ENCODE results near the gene SPATA6L. TPM values are rescaled to one million over a fixed set of nuclear protein-coding genes. Genes with fewer than 3 reads are reported as not detected.
A peak's percentile ranks its signal among the peaks of the same experiment; 100 is the strongest.

SPATA6L gene
- total RNA-seq, 1 donor from 2014 or later, result 3.7 TPM

DNA sequence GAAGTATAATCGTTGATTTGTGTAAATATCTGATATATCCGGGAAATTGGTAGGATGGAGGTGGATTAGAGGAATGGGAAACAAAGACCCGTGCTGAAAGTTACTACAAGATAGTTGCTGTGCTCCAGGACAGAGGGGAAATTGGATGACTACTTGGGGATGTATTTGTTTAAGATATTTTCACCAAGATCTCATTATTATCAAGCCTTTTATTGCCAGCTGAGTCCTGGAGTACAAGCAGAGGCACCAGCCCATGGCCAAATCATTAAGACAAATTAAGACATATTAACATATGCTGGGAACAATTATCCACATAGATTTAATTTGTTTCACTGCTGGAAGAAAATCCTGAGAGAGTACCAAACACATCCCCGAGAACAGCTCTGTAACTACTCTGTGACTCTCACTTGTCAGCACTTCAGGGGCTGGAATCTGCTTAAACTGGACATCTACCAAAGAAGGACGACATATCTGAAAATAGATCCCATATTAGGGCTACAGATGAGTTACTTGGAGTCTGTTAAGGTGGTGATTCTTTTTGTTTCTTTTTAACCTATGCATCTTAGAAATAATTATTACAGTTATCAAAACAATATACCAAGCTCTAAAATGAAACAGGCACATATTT, 107.8 kb downstream of the SPATA6L start:
- ATAC-seq (no peak), DNase-seq (ENCODE audit: low spot score) (no peak)

DNA sequence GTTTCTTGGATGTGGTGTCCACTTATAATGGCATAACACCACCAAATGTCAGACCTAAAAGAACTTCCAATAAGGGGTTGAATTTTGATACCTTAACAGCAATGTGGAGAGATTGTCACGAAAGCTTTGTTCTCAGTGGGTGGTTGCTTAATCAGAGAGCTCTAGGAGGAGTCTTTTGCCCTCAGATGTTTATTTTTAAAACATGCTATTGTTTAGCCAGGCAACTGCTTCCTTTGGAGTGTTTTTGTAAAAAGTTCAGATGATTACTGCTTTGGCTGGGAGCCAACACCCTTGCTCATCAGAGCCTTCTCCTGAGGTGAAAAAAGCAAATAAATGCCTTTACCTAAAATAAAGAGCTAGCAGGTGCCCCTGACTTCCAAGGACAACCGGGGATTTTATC, 111.0 kb downstream of the SPATA6L start:
- no peak for DNase-seq (ENCODE audit: low spot score)
- no peak for ATAC-seq

DNA sequence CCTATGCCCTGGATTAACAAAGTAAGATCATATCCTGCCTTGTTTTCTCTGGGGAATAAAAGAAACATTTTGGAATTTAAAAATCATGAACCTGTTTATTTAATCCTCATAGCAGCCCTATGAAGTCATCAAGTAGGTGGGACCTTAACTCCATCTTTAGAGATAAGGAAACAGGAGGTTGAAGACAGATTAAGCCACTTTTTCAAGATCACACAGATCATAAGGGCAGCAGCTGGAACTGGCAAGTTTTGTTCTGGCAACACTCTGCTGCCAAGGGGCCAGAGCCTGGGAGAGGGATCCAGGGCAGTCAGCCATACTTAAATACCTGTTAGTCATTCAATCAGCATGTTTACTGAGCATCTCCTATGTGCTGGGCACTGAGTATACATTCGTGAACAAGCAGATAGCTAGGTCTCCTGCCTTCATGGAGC, 112.3 kb downstream of the SPATA6L start:
- ATAC-seq, result no peak
- DNase-seq (ENCODE audit: low spot score), result no peak

DNA sequence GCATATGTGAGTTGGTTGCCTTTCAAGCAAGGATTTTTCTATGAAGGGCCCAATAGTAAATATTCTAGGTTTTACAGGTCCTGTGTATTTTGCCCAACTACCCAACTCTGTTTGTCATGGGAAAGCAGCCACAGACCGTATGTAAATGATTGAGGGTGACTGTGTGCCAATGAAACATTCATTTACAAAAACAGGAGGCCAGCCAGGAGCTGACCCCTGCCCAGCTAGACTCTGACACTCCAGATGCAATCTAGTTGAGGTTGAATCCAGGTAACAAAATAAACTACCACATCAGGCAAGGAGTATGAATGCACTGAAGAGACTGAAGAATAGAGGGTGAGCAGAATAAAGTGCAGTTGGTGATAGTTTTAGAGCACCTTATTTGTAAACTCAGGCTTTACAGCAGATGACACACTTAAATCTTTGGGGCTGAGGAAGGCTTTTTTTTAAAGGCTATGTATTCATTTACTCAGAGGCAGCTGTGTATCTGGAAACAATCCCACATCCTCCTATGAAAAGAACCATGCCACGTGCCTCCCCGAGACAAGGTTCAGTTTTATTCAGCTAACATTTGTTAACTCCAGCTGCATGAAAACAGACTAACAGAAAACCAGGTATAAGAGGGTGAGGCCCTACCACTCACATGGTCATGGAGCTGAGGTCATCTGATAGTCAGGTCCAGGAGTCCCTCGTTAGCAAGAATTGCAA, 115.3 kb downstream of the SPATA6L start:
- DNase-seq (ENCODE audit: low spot score) (peak; percentile 71), ATAC-seq (peak; percentile 76)

DNA sequence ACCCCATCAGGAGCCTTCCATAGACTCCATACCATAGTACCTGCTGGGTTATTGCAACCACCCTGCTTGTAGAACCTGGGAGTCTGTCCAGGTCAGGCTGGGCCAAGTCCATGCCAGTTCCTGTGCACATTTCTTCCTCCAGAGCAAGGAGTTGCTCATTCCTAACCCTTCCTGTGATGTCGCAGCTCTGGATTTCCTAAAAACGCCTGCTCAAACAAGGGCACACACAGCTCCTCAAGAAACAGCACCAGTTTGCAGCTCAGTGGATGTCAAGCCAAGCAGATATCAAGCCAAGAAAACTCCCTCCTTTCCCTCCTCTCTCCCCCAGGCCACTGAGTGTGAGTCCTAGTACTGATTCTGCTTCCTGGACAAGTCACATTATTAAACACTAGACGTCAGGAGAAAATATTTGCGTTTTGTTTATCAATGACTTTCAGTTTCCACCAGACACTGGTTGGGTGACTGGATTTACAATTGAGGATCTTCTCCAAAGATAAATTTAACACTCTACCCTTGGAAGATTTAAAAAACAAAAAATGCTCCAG, 116.5 kb downstream of the SPATA6L start:
- ATAC-seq (peak; percentile 52), DNase-seq (ENCODE audit: low spot score) (no peak)

DNA sequence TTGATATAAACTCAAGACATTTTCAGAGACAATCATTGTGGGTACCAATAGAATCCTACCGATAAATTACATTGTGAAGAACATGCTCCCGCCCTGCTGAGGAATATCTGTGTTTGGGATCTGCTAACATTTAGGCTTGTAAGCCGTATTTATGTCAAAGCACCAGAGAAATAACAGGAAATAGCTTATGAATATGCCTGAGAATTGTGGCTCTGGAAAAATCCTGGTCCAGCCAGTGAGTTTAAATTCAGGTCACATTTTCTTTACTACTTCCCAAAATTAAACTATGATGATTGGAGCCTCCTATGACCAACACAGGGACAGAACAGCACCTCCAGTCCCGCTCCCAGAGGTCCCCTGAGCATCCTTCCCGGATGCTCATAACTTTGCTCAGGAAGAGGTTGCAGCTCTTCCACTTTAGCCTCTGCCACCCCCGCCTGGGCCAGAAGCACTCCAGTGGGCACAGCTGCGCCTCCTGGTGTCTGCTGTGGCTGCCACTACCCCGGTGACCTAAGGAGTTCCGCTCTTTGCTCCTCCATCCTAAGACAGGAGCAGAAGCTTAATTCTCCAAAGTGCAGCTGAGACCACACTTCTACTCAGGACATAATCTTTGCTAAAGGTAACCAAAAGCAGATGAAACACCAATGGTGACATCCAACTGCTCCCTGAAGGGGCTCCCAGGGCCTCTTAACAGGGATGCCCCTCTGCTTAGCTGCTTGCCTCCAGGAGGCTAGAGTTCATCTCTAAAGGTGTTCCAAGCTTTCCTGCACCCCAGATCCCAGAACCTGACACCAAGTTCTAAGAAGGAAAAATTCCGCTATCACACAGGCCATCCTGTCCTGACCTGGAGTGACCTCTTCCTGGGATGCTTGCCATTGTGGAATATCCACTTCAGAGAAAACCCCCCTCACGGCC, 117.2 kb downstream of the SPATA6L start:
- DNase-seq (ENCODE audit: low spot score), result no peak
- peak; percentile 5 for ATAC-seq

Other genes starting within 250 kb of the SPATA6L start
- 23.1 TPM for gene SLC1A1, start 176.0 kb downstream of the SPATA6L start, total RNA-seq
- gene PLPP6, start 4.2 kb downstream of the SPATA6L start, total RNA-seq, result 7.0 TPM
- gene CDC37L1, start 13.1 kb upstream of the SPATA6L start, total RNA-seq, result 20.6 TPM
- gene AK3, start 74.7 kb upstream of the SPATA6L start, total RNA-seq, result 108 TPM
- gene RCL1, start 126.5 kb upstream of the SPATA6L start, total RNA-seq, result 48.8 TPM

All from left lobe of liver (tissue), 2 donors.